ENCODE data around the gene GALP. TPM values are rescaled to one million over a fixed set of nuclear protein-coding genes. Genes with fewer than 3 reads are reported as not detected.
"Not testable (repeated sequence)": the region's sequence is repeated elsewhere in the genome, so short reads cannot be mapped to it uniquely, and the experiment has no call there.

Gene GALP
- total RNA-seq, 1 experiment from 2014 or later: not detected

DNA sequence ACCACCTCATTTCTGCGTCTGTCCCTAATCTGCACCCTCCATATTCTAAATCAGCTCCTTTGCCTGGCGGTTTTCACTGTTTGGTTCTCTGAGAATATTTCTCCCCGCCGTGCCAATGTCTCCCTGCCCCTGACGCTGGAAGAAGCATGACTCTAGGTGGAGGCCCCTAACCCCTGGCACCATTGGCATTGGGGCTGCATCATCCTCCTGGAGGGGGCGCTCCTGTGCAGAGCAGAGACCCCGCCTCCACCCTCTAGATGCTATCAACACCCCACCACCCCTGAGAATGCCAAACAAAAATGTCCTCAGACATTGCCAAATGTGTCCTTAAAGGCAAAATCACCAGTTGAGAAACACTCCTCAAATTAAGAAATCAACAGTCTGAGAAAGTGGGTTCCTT, 15.3 kb downstream of the GALP start:
- DNase-seq (ENCODE audit: low spot score): no peak

DNA sequence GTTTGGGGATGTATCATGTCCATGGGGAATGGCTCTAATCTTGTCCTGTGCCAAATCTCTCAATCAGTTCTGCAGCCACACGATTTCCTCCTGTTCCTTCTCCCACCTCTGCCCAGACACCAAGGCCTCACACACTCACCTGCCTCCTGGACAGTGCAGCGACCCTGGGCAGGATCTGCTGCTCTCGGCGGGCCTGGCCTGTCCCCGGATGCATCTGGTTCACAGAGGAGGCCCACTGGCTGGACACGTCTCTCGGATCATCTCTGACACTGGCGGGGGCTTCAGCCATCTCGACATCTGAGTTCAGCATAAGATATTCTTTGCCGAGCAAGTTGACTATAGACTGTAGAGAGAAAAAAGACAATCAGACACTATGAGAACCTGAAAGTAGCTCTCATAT, 15.9 kb downstream of the GALP start:
- no peak for DNase-seq (ENCODE audit: low spot score)

GRCh38 chr19:56193981-56194640, 18.3 kb downstream of the GALP start:
- no peak for DNase-seq (ENCODE audit: low spot score)

DNA sequence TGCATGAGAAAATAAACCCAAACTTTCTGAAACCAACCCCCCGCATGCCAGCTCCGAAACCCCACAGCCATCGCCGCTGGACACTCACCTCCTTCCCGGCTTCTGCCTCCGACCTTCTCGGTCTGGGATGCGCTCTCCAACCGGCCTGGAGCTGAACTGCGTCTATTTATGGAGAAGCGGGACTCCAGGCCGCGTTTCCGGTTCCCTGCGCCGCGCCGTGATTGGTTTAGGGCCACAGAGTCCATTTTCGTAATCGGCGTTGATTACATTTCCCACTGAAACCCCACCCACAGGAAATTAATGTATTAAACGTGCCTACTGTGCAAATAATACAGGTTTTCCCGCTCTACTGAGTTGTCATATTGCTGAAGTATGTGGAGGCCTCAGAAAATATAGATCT, 21.8 kb downstream of the GALP start, which contains the start of gene ZSCAN5B:
Gene ZSCAN5B, minus strand, starts transcription at position 138 of the 400 bp plus-strand sequence. CDS start 4,731 bp downstream, outside the sequence.
- not testable (repeated sequence) for DNase-seq (ENCODE audit: low spot score)

DNA sequence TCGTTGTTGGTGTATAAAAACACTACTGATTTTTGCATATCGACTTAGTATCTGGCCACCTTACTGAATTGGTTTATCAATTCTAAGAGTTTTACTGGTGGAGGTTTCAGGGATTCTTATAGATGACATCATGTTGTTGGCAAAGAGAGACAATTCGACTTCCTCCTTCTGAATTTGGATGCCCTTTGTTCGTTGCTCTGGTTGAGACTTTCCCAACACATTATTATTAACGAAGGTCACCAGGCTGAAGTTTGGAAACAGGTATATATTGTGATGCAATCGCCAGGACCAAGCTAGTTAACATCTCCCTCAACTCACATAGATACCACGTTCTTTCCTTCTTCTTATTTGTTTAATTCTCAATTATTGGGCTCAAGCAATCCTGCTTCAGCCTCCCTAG, 23.9 kb downstream of the GALP start:
- DNase-seq (ENCODE audit: low spot score): no peak

DNA sequence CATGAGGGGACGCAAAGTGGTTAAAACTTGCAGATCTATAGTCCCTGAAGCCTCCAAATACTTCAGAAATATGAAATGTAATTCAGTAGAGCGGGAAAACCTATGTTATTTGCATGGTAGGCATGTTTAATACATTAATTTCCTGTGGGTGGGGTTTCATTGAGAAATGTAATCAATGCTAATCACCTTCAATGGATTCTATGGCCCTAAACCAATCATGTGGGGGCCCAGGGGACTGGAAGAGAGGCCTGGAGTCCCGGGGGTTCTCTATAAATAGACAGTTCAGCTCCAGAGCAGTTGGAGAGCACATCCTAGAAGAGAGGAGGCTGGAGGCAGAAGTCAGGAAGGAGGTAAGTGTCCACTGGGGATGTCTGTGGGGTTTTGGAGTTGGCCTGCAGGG, 26.2 kb downstream of the GALP start, which contains the start of gene ZSCAN5C:
Gene ZSCAN5C, plus strand, starts transcription at position 301 of the 400 bp plus-strand sequence. CDS start 3,641 bp downstream, outside the sequence.
- DNase-seq (ENCODE audit: low spot score): no peak

GRCh38 chr19:56207581-56207980, 31.8 kb downstream of the GALP start:
- not testable (repeated sequence) for DNase-seq (ENCODE audit: low spot score)

DNA sequence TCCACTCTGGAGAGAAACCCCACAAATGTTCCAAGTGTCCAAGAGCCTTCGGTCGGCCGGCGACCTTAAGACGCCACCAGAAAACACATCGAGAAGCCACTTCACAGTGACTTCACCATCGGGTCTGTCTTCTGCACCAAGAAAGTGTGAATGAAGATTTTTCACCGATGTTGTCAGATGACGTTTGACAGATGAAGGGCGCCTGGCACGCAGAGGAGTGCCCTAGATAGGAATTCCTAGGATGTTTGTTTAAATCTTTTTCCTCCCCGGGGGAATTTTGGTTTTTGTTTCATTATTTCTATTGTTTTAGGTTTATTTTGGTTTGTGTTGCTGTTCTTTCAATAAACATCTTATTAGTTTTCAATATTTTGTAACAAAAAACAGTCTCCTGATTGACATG, 33.3 kb downstream of the GALP start:
- DNase-seq (ENCODE audit: low spot score): peak; percentile 21

DNA sequence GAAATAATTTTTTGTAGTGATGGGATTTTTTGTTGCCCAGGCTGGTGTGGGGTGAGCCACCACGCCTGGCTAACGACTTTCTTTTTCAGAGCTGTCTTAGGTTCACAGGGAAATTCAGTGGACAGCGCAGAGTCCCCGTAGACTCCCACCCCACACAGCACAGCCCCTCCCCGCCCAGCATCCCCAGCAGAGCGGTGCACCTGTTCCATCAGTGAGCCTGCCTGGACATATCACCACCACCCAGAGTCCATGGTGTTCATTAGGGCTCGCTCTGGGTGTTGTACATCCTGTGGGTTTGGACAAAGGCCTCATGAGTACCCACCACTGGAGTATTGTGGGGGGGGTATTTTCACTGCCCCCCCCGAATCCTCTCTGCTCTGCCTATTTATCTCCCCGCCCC, 34.2 kb downstream of the GALP start:
- not testable (repeated sequence) for DNase-seq (ENCODE audit: low spot score)

DNA sequence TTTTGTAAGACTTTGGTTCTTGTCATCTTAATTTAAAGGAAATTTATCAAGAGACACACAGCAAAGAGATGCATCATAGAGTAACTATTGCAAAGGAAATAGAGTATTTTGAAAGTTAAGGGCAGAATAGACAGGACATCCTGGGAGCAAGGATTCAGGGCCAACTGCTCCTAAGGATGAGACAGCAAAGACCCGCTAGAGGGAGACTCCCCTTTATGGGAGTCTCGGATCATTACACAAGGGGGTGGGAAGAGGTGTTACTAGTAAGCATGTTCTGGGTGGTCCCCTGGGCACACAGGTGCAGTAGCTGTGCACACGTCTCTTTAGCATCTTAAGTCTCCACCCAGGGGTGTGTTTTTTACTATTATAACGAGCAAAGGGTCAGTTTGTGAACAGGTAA, 35.9 kb downstream of the GALP start:
- no peak for DNase-seq (ENCODE audit: low spot score)

DNA sequence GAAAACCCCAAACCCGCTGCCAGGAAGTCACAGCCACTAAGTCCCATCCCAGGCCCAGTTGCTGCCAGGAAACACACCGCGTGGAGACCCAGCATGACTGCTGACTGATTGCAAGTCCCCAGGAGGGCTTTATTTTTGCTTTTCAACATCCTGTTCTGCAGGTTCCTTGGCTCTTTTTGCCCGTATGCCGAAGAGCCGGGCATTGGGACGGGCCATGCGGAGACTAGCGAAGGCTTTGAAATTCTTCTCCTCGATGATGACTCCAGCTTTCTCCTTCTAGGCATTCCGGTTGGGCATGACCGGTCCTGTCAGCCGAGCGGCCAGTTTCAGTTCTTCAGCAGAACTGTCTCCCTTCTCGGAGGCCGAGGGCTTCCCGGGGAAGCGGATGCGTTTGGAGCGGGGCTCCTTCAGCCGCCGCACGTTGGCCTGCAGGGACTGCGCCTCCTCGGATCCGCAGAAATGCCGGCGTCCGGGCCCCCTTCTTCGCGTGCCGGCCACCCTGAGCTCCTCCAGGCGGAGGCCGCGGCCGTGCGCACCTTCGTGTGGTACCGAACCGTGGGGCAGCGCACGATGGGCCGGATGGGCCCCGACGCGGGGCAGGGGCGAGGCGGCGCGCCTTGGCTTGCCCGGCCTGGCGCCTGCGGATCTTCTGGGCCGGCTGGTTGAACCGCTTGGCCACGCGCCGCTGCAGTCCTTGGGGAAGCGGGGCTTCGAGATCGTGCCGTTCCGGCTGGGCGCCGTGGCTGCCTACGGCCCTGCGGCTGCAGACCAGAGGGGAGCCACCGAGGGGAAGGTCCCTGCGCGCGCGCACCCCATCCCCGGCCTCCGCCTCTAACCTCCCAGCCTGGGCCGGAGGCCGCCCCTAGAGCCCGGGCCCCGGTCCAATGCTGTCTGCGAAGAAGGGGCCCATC, 41.5 kb downstream of the GALP start:
- DNase-seq (ENCODE audit: low spot score): no peak

DNA sequence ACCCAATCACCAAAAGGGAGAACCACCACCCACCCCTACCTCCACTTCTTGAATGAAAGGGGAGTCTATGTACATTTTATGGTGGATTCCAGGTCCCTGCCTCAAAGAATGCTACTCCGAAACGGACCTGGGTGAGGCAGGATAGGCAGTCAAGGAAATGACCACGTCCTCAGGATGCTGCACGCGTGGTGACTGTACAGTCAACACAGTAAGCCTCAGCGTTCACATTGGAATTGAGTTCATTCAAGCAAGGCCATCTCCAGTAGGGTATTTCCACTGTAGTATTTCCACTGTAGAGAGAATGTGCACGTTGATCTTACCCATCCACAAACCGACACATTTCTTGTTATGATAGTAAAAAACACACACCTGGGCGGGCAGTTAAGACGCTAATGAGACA, 43.2 kb downstream of the GALP start:
- no peak for DNase-seq (ENCODE audit: low spot score)

DNA sequence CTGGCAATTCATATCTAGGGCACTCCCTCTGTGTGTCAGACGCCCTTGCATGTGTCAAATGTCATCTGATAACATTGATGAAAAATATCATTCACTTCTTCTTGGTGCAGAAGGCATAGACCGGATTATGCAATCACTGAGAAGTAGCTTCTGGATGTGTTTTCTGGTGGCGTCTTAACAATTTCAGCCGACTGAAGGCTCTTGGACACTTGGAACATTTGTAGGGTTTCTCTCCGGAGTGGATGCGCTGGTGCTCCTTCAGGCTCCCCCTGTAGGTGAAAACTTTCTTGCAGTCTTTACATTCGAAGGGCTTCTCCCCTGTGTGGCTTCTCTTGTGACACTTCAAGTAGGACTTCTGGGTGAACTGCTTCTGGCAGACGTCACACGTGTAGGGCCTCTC, 45.6 kb downstream of the GALP start:
- peak; percentile 24 for DNase-seq (ENCODE audit: low spot score)

GRCh38 chr19:56221851-56222250, 46.0 kb downstream of the GALP start:
- no peak for DNase-seq (ENCODE audit: low spot score)

DNA sequence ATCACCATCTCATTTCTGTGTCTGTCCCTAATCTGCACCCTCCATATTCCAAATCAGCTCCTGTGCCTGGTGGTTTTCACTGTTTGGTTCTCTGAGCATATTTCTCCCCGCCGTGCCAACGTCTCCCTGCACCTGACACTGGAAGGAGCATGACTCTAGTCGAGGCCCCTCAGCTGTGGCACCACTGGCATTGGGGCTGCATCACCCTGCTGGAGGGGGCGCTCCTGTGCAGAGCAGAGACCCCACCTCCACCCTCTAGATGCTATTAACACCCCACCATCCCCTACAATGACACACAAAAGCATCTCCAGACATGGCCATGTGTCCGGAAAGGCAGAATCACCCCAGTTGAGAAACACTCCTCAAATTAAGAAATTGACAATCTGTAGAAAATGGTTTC, 47.1 kb downstream of the GALP start:
- no peak for DNase-seq (ENCODE audit: low spot score)

GRCh38 chr19:56223481-56223880, 47.7 kb downstream of the GALP start:
- no peak for DNase-seq (ENCODE audit: low spot score)

Other genes with a start within 250 kb of the GALP start
- gene NLRP13, start 243.7 kb upstream of the GALP start, total RNA-seq (2014; rRNA removed; shearing (Covaris generic)): not detected in 2 replicates
- not detected in 2 replicates for gene NLRP8, start 228.2 kb upstream of the GALP start, total RNA-seq (2014; rRNA removed; shearing (Covaris generic))
- 0.24 TPM in 1 of 2 replicates, not detected in the other for gene NLRP5, start 189.2 kb upstream of the GALP start, total RNA-seq (2014; rRNA removed; shearing (Covaris generic))
- 18.1 and 44.8 TPM in 2 replicates for gene ZNF787, start 54.7 kb upstream of the GALP start, total RNA-seq (2014; rRNA removed; shearing (Covaris generic))
- 27.5 and 29.4 TPM in 2 replicates for gene ZNF444, start 34.7 kb upstream of the GALP start, total RNA-seq (2014; rRNA removed; shearing (Covaris generic))
- gene ZSCAN5B, start 21.8 kb downstream of the GALP start, total RNA-seq (2014; rRNA removed; shearing (Covaris generic)): not detected in 2 replicates
- not detected in 2 replicates for gene ZSCAN5C, start 26.3 kb downstream of the GALP start, total RNA-seq (2014; rRNA removed; shearing (Covaris generic))
- gene EDDM13, start 96.7 kb downstream of the GALP start, total RNA-seq (2014; rRNA removed; shearing (Covaris generic)): not detected in 2 replicates
- 4.2 and 6.6 TPM in 2 replicates for gene ZSCAN5A, start 138.8 kb downstream of the GALP start, total RNA-seq (2014; rRNA removed; shearing (Covaris generic))
- gene ZNF582, start 217.5 kb downstream of the GALP start, total RNA-seq (2014; rRNA removed; shearing (Covaris generic)): 0.31 and 1.5 TPM in 2 replicates
- gene ZNF583, start 228.3 kb downstream of the GALP start, total RNA-seq (2014; rRNA removed; shearing (Covaris generic)): 11.5 and 14.0 TPM in 2 replicates